ENCODE measurements around the gene ACAN.

- no peak for TF ChIP-seq POLR2AphosphoS5 (IDR thresholded peaks at IDR 0.05; ENCODE audit: borderline replicate concordance, low read depth, low read length)
- TF ChIP-seq EZH2 (IDR thresholded peaks at IDR 0.05), result no peak
Observed at GRCh38 chr15:88900982-88901418, 97.8 kb downstream of the ACAN start.

Measured in SK-N-MC (cell line).